Measurements from ENCODE around the gene CCNE1.

DNA sequence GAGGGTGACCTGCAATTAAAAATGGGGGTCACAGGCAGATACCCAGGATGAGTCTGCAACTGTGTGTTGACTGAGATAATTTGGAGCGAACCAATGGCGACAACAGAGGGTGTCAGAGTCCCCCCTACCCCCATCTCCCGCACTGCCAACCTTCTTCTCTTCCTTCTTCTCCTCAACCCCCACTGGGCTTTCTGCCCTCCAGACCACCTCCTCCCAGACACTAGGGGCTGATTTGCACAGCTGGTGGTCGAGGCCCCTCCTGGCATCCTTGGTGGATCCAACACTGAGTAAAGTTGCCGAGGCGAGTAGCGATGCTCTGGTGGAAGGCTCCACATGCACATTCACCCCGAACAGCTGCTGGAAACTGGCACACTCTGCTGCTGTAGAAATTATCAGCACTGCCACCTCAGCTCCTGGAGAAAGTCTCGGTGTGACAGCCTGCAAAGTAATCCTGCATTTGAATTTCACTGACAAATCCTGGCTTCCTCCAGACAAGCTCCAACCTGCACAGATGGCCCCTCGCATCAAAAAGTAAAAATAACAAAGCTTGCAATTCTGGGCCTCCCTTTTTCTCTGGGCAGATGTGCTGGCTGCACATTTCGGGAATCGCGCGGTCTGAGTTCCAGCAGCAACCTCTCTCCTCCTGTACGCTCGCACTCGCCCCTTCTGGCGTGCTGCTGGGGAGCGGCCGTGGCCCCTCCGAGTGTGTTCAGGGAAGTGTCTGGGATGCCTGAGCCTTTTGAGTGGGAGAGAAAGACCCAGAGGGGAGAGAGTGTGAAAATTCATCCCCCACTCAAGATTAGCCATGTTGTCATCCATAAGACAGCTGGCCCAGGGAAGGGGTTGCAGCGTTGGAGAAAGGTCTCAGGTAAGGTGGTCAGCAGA is 28.5 kb downstream of the CCNE1 start:
- no peak for TF ChIP-seq YY1 (tag by site-specific recombination; IDR thresholded peaks at IDR 0.05)
- TF ChIP-seq, protein P1, sequence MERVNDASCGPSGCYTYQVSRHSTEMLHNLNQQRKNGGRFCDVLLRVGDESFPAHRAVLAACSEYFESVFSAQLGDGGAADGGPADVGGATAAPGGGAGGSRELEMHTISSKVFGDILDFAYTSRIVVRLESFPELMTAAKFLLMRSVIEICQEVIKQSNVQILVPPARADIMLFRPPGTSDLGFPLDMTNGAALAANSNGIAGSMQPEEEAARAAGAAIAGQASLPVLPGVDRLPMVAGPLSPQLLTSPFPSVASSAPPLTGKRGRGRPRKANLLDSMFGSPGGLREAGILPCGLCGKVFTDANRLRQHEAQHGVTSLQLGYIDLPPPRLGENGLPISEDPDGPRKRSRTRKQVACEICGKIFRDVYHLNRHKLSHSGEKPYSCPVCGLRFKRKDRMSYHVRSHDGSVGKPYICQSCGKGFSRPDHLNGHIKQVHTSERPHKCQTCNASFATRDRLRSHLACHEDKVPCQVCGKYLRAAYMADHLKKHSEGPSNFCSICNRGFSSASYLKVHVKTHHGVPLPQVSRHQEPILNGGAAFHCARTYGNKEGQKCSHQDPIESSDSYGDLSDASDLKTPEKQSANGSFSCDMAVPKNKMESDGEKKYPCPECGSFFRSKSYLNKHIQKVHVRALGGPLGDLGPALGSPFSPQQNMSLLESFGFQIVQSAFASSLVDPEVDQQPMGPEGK (tag by site-specific recombination; IDR thresholded peaks at IDR 0.05): no peak
- TF ChIP-seq, protein P2, sequence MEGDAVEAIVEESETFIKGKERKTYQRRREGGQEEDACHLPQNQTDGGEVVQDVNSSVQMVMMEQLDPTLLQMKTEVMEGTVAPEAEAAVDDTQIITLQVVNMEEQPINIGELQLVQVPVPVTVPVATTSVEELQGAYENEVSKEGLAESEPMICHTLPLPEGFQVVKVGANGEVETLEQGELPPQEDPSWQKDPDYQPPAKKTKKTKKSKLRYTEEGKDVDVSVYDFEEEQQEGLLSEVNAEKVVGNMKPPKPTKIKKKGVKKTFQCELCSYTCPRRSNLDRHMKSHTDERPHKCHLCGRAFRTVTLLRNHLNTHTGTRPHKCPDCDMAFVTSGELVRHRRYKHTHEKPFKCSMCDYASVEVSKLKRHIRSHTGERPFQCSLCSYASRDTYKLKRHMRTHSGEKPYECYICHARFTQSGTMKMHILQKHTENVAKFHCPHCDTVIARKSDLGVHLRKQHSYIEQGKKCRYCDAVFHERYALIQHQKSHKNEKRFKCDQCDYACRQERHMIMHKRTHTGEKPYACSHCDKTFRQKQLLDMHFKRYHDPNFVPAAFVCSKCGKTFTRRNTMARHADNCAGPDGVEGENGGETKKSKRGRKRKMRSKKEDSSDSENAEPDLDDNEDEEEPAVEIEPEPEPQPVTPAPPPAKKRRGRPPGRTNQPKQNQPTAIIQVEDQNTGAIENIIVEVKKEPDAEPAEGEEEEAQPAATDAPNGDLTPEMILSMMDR (tag by site-specific recombination; IDR thresholded peaks at IDR 0.05): no peak
- TF ChIP-seq GLI4 (tag by site-specific recombination; IDR thresholded peaks at IDR 0.05): no peak
- TF ChIP-seq, protein P3, sequence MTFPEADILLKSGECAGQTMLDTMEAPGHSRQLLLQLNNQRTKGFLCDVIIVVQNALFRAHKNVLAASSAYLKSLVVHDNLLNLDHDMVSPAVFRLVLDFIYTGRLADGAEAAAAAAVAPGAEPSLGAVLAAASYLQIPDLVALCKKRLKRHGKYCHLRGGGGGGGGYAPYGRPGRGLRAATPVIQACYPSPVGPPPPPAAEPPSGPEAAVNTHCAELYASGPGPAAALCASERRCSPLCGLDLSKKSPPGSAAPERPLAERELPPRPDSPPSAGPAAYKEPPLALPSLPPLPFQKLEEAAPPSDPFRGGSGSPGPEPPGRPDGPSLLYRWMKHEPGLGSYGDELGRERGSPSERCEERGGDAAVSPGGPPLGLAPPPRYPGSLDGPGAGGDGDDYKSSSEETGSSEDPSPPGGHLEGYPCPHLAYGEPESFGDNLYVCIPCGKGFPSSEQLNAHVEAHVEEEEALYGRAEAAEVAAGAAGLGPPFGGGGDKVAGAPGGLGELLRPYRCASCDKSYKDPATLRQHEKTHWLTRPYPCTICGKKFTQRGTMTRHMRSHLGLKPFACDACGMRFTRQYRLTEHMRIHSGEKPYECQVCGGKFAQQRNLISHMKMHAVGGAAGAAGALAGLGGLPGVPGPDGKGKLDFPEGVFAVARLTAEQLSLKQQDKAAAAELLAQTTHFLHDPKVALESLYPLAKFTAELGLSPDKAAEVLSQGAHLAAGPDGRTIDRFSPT (tag by site-specific recombination; IDR thresholded peaks at IDR 0.05): no peak
- no peak for TF ChIP-seq ZNF76 (tag by site-specific recombination; IDR thresholded peaks at IDR 0.05; ENCODE audit: borderline replicate concordance, low read depth)
- TF ChIP-seq, protein P4, sequence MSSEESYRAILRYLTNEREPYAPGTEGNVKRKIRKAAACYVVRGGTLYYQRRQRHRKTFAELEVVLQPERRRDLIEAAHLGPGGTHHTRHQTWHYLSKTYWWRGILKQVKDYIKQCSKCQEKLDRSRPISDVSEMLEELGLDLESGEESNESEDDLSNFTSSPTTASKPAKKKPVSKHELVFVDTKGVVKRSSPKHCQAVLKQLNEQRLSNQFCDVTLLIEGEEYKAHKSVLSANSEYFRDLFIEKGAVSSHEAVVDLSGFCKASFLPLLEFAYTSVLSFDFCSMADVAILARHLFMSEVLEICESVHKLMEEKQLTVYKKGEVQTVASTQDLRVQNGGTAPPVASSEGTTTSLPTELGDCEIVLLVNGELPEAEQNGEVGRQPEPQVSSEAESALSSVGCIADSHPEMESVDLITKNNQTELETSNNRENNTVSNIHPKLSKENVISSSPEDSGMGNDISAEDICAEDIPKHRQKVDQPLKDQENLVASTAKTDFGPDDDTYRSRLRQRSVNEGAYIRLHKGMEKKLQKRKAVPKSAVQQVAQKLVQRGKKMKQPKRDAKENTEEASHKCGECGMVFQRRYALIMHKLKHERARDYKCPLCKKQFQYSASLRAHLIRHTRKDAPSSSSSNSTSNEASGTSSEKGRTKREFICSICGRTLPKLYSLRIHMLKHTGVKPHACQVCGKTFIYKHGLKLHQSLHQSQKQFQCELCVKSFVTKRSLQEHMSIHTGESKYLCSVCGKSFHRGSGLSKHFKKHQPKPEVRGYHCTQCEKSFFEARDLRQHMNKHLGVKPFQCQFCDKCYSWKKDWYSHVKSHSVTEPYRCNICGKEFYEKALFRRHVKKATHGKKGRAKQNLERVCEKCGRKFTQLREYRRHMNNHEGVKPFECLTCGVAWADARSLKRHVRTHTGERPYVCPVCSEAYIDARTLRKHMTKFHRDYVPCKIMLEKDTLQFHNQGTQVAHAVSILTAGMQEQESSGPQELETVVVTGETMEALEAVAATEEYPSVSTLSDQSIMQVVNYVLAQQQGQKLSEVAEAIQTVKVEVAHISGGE (tag by site-specific recombination; conservative IDR thresholded peaks at IDR 0.05; ENCODE audit: low read depth): no peak
- TF ChIP-seq, protein P5, sequence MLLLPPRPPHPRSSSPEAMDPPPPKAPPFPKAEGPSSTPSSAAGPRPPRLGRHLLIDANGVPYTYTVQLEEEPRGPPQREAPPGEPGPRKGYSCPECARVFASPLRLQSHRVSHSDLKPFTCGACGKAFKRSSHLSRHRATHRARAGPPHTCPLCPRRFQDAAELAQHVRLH (tag by site-specific recombination; IDR thresholded peaks at IDR 0.05): no peak
- no peak for TF ChIP-seq TCF7L2 (IDR thresholded peaks at IDR 0.05; ENCODE audit: borderline replicate concordance, low read depth, low read length)
- no peak for TF ChIP-seq ZNF391 (tag by site-specific recombination; IDR thresholded peaks at IDR 0.05; ENCODE audit: borderline replicate concordance, low read depth)
- TF ChIP-seq, protein P6, sequence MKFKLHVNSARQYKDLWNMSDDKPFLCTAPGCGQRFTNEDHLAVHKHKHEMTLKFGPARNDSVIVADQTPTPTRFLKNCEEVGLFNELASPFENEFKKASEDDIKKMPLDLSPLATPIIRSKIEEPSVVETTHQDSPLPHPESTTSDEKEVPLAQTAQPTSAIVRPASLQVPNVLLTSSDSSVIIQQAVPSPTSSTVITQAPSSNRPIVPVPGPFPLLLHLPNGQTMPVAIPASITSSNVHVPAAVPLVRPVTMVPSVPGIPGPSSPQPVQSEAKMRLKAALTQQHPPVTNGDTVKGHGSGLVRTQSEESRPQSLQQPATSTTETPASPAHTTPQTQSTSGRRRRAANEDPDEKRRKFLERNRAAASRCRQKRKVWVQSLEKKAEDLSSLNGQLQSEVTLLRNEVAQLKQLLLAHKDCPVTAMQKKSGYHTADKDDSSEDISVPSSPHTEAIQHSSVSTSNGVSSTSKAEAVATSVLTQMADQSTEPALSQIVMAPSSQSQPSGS (tag by site-specific recombination; IDR thresholded peaks at IDR 0.05; ENCODE audit: low read depth): no peak
- TF ChIP-seq ZBTB1 (tag by site-specific recombination; IDR thresholded peaks at IDR 0.05): no peak
- TF ChIP-seq ZNF510 (tag by site-specific recombination; IDR thresholded peaks at IDR 0.05; ENCODE audit: insufficient replicate concordance): no peak
- TF ChIP-seq ZNF530 (tag by site-specific recombination; IDR thresholded peaks at IDR 0.05; ENCODE audit: low read depth): no peak

Measured in HEK293 (cell line).